NCI-H128 (cell line): Measurements from ENCODE around the gene ZDHHC12.

ENCODE experiments used
- DNase-seq: peaks from one replicate; lab custom pipeline; 2025; ENCODE audit not compliant: unreplicated experiment; lab: John Stamatoyannopoulos, UW

Gene ZDHHC12

GRCh38 chr9:128731093-128731492 is 7.2 kb upstream of the ZDHHC12 start:
- no peak for DNase-seq

- DNase-seq, result no peak
These were observed 6.0 kb upstream of the ZDHHC12 start for GRCh38 chr9:128729766-128730517.

GRCh38 chr9:128729302-128729701 is 5.4 kb upstream of the ZDHHC12 start:
- DNase-seq, result no peak

GRCh38 chr9:128728298-128728697 is 4.4 kb upstream of the ZDHHC12 start:
- no peak for DNase-seq

GRCh38 chr9:128727640-128728248 is 3.8 kb upstream of the ZDHHC12 start:
- DNase-seq, result no peak

- DNase-seq, result no peak
These were observed 851 bp upstream of the ZDHHC12 start for GRCh38 chr9:128724744-128725211.

- DNase-seq, result no peak
These were observed 518 bp downstream of the ZDHHC12 start for GRCh38 chr9:128723352-128723865.

GRCh38 chr9:128722380-128723351 is 1.3 kb downstream of the ZDHHC12 start:
- DNase-seq, result no peak

GRCh38 chr9:128721487-128722010 is 2.4 kb downstream of the ZDHHC12 start:
- DNase-seq, result no peak

GRCh38 chr9:128720841-128721486 is 3.0 kb downstream of the ZDHHC12 start:
- no peak for DNase-seq

- no peak for DNase-seq
These were observed 3.9 kb downstream of the ZDHHC12 start for GRCh38 chr9:128719919-128720605.

- DNase-seq, result no peak
These were observed 5.5 kb downstream of the ZDHHC12 start for GRCh38 chr9:128718475-128718874.

GRCh38 chr9:128718047-128718446 is 5.9 kb downstream of the ZDHHC12 start:
- DNase-seq, result no peak

GRCh38 chr9:128716581-128717254 is 7.2 kb downstream of the ZDHHC12 start:
- DNase-seq, result no peak

GRCh38 chr9:128715436-128715750 is 8.5 kb downstream of the ZDHHC12 start:
- no peak for DNase-seq

GRCh38 chr9:128714586-128715435 is 9.1 kb downstream of the ZDHHC12 start:
- DNase-seq, result no peak

GRCh38 chr9:128713941-128714573 is 9.9 kb downstream of the ZDHHC12 start:
- DNase-seq, result no peak

- DNase-seq, result no peak
These were observed 10.5 kb downstream of the ZDHHC12 start for GRCh38 chr9:128713411-128713780.
